Type B pancreatic cell (in vitro differentiated cells): ENCODE measurements around the gene PKDCC. TPM values are rescaled to one million over a fixed set of nuclear protein-coding genes. Genes with fewer than 3 reads are reported as not detected.

Experiments
- DNase-seq: peaks from one replicate; pipeline ENCODE4 v3.0.0; 2021; ENCODE audit warnings: mixed read lengths; ENCODE audit not compliant: unreplicated experiment; ENCODE audit errors: extremely low spot score
- H3K27ac Mint-ChIP-seq: 2 replicates; pipeline ENCODE4 v1.8.0; 2021; ENCODE audit warnings: mild to moderate bottlenecking, mixed read lengths
- H3K27me3 Mint-ChIP-seq: 2 replicates; pipeline ENCODE4 v1.8.0; 2021; ENCODE audit warnings: mixed read lengths
- H3K36me3 Mint-ChIP-seq: 2 replicates; pipeline ENCODE4 v1.8.0; 2021; ENCODE audit warnings: mixed read lengths
- H3K4me1 Mint-ChIP-seq: one replicate; pipeline ENCODE4 v1.8.0; 2021; ENCODE audit warnings: mixed read lengths; ENCODE audit not compliant: unreplicated experiment
- H3K4me3 Mint-ChIP-seq: 2 replicates; pipeline ENCODE4 v1.8.0; 2021; ENCODE audit warnings: mild to moderate bottlenecking, mixed read lengths
- H3K9me3 Mint-ChIP-seq: 2 replicates; pipeline ENCODE4 v1.8.0; 2021; ENCODE audit warnings: mixed read lengths
- total RNA-seq: library from RNA; stranded (reverse); gene quantifications from 2 replicates; pipeline ENCODE4 v1.2.1, GENCODE V29; 2021; ENCODE audit warnings: low replicate concordance
- TF ChIP-seq, protein P1 (sequence below): fragments of 200-600 bp; sonication (generic); conservative IDR thresholded peaks from 2 replicates; pipeline ENCODE4 v1.5.0; 2021; ENCODE audit warnings: antibody characterized with exemption, mild to moderate bottlenecking

Gene PKDCC
- total RNA-seq, 1 donor from 2014 or later, result 158 TPM

DNA sequence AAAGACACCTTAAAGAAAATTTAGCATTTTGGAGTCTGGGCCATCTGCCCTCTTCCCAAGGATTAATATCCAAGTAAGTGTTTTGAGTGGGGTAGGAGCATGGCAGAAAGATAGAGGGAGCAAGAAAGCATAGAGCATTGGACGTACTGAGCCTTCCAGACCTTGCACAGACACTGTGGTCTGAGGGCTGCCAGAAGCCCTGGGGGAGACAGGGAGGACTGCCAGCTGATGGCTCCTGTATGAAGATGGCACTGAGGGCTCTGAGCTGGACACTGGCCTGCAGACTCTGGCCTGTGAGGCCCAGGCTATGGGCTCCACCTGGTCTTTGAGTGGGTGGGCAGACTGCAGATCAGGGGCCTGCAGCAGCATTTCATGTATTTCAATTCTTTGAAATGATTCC, 2.9 kb upstream of the PKDCC start:
- no peak for DNase-seq
- Mint-ChIP-seq H3K36me3 (no peaks in the 10 kb centered on the region), H3K4me3 (peak overlapping the region; percentile 93), H3K4me1 (peaks cover 32% of the 10 kb centered on the region), H3K27me3 (peaks cover 41% of the 10 kb centered on the region), H3K9me3 (no peaks in the 10 kb centered on the region), H3K27ac (no peak overlapping the region)
- TF ChIP-seq, protein P1, sequence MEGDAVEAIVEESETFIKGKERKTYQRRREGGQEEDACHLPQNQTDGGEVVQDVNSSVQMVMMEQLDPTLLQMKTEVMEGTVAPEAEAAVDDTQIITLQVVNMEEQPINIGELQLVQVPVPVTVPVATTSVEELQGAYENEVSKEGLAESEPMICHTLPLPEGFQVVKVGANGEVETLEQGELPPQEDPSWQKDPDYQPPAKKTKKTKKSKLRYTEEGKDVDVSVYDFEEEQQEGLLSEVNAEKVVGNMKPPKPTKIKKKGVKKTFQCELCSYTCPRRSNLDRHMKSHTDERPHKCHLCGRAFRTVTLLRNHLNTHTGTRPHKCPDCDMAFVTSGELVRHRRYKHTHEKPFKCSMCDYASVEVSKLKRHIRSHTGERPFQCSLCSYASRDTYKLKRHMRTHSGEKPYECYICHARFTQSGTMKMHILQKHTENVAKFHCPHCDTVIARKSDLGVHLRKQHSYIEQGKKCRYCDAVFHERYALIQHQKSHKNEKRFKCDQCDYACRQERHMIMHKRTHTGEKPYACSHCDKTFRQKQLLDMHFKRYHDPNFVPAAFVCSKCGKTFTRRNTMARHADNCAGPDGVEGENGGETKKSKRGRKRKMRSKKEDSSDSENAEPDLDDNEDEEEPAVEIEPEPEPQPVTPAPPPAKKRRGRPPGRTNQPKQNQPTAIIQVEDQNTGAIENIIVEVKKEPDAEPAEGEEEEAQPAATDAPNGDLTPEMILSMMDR, result no peak

DNA sequence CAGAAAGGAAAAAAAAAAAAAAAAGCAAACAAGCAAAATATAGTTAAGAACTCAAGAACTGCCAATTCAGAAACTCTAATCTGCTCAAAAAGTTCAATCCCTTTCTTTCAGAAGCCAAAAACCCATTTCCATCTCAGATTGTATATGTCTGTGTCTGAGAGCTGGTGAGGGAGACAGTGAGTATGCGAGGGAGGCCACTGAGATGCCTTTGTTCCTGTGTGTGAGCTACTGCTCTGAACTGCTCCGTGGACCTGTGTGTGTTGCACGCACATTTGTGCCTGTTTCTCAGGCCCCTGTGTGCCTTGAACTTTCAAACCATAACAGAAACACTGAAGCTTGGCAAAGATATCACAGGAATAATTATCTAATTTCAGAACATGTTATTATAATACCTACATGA, 2.5 kb upstream of the PKDCC start:
- Mint-ChIP-seq H3K36me3 (peaks cover 2% of the 10 kb centered on the region), H3K27ac (peak overlapping the region; percentile 66), H3K4me3 (peak overlapping the region; percentile 93), H3K4me1 (peaks cover 36% of the 10 kb centered on the region), H3K9me3 (no peaks in the 10 kb centered on the region), H3K27me3 (peaks cover 45% of the 10 kb centered on the region)
- DNase-seq, result no peak
- TF ChIP-seq, protein P1, result no peak

DNA sequence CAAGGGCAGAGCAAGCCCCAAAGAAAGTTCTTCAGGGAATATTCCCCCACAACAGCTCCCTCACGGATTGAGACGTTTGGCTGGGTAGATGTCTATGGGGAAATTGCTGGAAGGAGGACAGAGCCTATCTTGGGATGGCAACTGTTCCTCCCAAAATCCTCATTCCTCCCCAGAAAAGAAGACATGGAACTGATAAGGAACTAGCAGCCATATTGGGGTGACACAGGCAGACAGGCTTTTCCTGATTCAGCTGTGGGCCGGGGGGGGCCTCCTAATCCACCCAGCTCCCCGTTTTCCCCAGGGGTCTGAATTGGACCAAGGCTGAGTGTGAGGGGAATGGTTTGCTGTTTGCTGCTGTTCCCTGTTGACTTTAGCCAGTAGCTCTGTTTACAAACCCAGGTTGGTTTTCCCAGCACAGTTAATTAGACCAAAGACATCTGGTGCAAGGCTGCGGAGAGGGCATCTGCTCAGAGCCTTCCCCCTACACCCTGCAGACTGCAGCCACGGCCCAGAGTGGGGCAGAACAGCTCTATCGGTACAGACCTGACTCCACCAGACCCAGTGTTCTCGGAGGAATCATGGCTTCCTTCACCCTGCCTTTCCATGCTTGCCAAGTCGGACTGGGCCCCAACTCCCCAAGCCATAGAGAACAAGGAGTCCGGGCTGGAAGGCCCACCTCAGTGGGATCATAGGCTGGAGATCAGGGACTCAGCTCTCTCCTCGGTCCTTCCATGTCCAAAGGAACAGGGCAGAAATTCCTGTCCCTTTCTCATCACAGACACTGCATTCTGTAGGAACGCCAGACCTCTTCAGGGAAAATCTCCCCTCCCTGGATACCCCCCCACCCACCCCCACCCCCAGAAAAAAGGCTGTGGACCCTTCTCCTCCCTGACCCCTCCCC, 1.7 kb upstream of the PKDCC start:
- no peaks in the 10 kb centered on the region for H3K9me3 Mint-ChIP-seq
- no peak for DNase-seq
- peaks cover 42% of the 10 kb centered on the region for H3K4me1 Mint-ChIP-seq
- peak overlapping the region; percentile 93 for H3K4me3 Mint-ChIP-seq
- peak overlapping the region; percentile 66 for H3K27ac Mint-ChIP-seq
- peaks cover 47% of the 10 kb centered on the region for H3K27me3 Mint-ChIP-seq
- TF ChIP-seq, protein P1, result no peak
- peaks cover 4% of the 10 kb centered on the region for H3K36me3 Mint-ChIP-seq

DNA sequence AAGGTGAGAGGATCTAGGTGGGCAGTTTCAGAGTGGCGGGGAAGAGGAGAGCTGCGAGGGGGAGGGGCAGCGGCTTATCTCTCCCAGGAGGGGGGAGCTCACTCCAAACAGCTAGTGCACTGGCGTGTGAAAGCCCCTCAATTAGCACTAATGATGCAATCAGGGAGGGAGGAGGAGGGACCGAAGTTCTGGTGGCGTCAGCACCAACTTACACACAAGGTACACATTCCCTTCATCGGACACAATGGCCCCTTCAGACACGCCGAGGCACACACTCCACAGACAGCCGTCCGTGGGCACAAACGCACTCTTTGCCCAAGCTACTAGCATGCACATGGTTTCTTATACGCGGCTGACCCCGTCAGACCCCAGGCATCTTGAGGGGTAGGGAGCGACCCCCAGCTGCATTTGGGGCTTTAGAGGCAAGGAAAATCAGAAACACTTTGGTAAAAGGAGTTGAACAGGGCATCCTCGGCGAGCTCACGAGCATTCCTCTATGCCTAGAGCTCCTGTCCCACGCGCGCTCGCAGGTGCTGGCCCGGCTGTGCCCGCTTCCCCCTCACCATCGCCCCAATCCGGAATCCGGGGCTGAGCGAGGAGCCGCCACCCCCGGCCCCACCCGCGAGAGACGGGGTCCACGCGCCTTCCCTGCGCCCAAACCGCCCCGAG, 868 bp upstream of the PKDCC start:
- H3K27me3 Mint-ChIP-seq, result peaks cover 45% of the 10 kb centered on the region
- H3K36me3 Mint-ChIP-seq, result peaks cover 5% of the 10 kb centered on the region
- H3K4me1 Mint-ChIP-seq, result peaks cover 48% of the 10 kb centered on the region
- no peak for DNase-seq
- TF ChIP-seq, protein P1, result no peak
- peak overlapping the region; percentile 84 for H3K27ac Mint-ChIP-seq
- peak overlapping the region; percentile 93 for H3K4me3 Mint-ChIP-seq
- no peaks in the 10 kb centered on the region for H3K9me3 Mint-ChIP-seq

DNA sequence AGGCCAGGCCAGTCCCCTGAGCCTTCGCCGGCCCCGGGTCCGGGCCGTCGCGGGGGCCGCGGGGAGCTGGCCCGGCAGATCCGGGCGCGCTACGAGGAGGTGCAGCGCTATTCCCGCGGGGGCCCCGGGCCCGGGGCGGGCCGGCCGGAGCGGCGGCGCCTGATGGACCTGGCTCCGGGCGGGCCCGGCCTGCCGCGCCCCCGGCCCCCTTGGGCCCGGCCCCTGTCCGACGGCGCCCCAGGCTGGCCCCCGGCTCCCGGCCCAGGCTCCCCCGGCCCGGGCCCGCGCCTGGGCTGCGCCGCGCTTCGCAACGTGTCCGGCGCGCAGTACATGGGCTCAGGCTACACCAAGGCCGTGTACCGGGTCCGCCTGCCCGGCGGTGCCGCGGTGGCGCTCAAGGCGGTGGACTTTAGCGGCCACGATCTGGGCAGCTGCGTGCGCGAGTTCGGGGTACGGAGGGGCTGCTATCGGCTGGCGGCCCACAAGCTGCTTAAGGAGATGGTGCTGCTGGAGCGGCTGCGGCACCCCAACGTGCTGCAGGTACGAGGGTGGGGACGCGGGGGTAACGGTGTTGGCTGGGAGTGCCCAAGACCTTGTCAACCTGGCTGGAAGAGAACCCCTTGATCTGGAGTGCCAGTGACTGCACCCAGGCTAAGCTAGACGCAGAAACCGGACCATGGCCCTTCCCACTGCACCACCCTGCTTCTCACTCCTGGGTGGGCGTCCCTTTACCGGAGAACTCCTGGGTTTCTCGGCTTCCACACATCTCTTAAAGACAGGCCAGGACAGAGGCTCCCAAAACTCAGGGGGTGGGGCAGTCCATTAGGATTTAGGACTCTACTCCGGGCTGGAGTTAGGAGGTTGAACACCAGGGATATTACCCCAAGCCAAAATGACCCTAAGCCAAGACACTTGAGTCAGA, 739 bp downstream of the PKDCC start:
- Mint-ChIP-seq H3K4me1 (peaks cover 56% of the 10 kb centered on the region), H3K9me3 (no peaks in the 10 kb centered on the region), H3K4me3 (peak overlapping the region; percentile 92), H3K36me3 (peaks cover 8% of the 10 kb centered on the region), H3K27me3 (peaks cover 46% of the 10 kb centered on the region), H3K27ac (peak overlapping the region; percentile 59)
- DNase-seq, result no peak
- TF ChIP-seq, protein P1, result no peak
